NCI-H2196 treated with DMSO at 0.1 percent for 48 hours (cell line): ENCODE results near the gene NEK10.

Source experiments
- DNase-seq: peaks from one replicate; lab custom pipeline; 2025; ENCODE audit not compliant: unreplicated experiment; lab: John Stamatoyannopoulos, UW

The NEK10 gene

GRCh38 chr3:27119639-27120038 lies 249.5 kb downstream of the NEK10 start:
- no peak for DNase-seq

GRCh38 chr3:27115352-27115751 lies 253.8 kb downstream of the NEK10 start:
- DNase-seq = no peak

DNA sequence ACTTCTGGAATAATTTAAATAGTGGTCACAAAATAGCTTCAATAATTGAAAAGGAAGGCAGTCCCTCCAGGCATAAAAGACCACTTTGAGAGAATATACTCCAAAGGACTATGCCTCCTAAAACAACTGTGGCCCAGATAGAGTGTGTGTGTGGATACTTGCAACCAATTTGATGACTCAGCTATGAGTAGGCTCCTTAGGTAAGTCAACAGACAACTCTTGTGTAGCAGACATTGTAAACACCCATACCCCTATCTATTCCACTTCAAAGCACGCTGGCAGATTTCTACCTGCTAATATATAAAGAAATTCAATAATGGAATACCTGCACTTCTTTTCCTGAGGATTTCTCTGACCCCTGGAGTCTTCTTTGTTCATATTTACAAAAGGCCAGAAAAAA lies 254.5 kb downstream of the NEK10 start:
- DNase-seq = no peak

- DNase-seq = no peak
These were observed 255.1 kb downstream of the NEK10 start for GRCh38 chr3:27114129-27114528.

GRCh38 chr3:27110020-27110419 lies 259.2 kb downstream of the NEK10 start:
- no peak for DNase-seq

GRCh38 chr3:27108322-27108721 lies 260.9 kb downstream of the NEK10 start:
- no peak for DNase-seq

DNA sequence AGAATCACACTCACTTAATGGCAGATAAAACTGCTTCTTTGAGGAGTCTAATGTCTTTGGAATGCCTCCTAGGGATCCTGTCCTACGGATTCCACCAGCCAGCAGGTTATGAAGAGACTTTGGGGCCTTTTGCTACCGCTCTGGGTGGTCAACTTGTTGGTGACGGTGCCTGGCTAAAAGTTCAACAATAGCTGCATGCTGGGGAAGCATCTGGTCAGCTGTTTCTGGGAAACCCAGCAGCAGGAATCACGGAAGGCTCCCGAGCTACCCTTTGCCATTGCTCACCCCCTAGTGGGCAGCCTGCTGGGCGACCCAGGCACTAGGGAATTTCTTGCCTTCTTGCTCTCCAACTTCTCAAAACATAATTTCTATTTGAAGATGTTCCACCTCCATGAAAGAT lies 263.3 kb downstream of the NEK10 start:
- DNase-seq = no peak

DNA sequence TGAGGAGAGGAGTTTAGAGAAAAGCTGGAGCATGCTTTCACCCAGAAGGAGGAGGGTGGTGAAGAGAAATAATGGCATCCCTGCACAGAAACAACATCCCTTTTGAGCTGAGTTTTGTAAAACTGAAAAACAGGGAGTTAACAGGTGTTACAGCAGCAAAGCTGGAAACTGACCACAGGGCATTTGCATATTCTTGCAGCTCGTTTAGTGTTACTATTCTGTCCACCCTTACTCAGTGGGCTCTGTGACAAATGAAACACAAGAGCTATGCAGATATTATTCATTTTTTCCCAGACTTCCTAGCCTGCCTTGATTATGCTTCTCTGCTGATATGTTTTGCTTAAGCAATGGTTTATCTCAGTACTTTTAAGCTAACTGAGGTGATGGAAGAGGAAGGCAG lies 272.0 kb downstream of the NEK10 start:
- no peak for DNase-seq

DNA sequence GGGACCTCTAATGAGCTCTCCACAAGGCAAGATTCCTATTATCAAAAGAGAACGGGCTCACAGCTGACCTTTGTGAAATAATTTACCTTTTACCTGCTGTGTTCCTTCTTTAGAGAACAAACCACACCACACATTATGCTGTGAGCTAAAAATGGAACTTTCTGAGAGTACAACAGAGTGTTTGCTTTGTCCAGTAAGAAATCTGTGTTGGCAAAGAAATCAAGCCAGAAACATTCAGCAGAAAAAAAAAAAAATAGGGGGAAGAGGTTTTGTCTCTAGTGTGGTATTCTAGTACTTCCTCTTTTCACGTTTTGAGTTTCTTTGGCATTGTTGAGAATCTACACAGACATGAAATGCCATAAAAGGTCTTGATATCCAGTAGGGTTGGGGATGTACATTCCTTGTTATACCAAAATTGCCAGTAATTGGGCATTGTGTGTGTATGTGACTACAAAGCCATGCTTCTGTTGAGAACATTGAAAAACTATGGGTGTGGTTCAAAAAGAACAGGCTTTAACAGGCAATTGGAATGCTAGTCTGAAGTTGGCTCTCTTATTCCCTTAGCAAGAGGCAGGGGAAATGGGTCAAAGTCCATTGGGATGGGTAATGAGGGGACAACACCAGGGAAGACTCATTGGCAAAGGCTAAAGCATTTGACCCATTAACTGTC lies 273.5 kb downstream of the NEK10 start:
- no peak for DNase-seq

DNA sequence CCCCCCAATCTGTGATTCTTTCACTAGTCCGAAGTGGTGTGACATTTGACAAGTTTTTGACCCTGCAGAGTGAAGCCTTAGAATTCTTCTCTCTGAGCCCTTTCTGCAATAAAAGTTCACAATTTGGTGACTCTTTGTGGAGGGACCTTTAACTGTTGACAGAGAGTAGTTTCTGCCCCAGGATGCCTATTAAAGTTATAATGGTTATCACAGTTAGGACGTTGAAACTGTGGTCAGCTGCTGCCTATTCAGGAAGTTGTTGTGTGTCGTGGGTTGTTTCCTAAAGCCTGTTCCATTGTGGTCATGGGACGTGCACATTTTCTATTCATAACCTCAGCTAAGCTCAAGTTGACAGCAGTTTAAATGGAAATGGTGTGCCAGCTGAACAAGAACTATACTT lies 274.5 kb downstream of the NEK10 start:
- no peak for DNase-seq

GRCh38 chr3:27093771-27094170 lies 275.4 kb downstream of the NEK10 start:
- DNase-seq = no peak

- no peak for DNase-seq
These were observed 278.7 kb downstream of the NEK10 start for GRCh38 chr3:27090275-27091041.

DNA sequence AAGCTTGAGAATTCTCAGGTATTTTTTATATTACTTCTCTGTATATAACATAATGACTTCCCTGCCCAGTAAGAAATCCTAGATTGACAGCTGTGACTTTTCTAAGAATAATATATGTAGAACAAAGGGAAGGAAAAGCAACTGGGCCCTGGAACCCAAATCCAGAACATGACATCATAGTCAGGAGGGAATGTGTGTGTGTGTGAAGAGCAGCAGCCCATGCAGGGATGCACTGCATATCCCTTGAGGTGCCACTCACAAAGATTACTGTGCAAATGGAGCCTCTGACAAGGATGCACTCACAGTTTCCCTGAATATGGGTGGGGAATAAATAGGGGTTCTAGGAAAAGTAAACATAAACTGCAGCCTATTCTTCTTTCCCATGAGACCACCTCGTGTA lies 279.5 kb downstream of the NEK10 start:
- no peak for DNase-seq

DNA sequence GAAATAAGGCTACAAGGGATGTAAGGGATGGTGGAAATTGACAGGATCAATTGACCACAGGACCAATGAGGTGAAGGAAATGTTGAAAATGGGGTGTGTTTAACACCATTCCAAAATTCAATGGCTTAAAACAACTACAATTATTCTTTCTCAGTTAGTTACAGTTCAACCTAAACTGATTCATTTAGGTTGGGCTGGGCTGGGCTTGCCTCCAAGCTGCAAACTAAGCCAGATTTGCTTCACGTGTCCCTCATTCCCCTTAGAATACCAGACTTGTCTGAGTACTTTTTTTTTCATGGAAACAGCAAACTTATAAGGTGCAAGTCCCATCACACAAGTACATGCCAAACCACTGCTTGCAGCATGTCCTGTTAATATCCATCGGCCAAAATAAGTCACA lies 280.1 kb downstream of the NEK10 start:
- no peak for DNase-seq

DNA sequence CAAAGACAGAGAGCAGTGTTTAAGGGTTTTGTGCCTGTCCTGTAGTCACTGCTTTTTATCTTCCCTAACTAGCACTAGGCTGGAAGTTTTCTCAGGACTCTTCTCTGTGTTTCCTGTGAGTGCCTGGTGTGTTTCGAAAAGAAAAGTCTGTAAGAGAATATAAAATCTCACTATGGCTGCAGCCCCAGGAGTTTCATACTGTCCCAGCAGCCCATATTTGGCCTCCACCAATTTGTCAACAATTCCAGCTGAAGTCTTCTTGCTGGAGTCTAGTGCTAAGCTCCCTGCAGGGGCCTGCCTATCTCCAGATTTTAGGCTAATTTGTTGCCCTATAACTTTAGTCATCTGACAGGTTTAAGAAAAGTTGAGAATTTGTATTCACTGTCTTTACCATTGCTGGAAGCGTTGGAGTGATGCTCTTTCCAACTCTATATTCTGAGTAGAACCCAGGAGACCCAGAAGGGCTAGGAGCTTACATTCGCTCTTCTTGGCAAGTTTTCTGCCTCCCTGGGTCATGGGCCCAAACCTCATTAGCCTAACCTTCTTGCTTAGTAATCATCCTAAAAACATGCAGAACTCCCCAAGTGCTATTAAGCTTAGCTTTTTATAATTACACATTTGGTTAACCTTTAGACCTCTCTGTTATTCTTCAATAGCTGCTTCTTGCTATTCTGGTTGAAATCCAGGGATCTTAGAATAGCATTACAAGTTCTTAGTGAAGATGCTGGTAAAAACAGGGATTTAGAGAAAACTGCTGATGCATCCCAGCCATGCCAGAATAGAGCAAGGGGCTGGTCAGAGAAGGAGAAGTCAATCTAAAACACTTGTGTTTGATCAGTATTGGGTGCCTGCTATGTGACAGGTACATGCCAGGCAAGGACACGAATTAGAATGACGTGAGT lies 283.1 kb downstream of the NEK10 start:
- DNase-seq = no peak

DNA sequence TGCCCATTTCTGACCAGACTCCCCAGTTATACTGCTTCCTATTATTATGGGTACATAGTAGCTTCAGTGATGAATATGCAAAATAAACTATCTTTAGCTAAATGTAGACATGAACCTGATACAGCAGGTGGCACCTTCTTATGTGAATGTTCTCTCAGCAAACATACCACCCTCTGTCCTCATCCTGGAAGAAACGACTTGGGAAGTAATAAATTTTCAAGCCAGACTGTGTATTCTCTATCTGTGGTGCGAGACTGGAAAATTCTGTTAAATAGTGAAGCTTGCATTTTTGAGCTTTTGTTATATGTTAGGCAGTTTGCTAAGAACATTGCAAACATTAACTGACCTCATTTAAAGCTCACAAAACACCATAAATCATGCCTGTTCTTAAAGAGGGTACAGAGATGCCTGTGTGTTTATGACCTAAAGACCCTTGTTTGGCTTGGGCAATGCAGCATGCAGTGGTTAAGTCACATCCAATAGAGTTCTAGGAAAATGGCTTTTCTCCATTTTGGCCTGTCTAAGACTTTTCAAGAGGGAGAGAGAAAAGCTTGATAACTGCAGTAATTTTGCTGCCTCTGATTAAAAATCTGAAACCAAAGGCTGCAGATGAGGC lies 287.1 kb downstream of the NEK10 start:
- no peak for DNase-seq

DNA sequence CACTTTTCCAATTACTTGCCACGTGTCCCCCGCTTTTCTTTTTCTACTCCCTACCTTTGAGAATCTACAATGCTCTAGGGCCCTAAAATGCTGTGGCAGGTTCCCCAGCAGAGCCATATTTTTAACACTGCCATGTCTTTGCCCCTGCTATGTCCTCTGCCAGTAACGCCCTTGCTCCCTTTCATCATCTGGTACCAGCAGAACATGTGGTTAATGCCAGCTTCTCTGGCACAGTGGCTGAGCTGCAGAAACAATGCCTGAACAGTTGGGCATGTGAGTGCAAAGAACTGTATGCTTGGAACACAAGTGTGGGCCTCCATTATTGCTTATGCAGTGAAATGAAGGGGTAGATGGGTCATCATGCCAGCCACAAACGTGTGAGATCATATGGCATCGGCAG lies 287.6 kb downstream of the NEK10 start:
- DNase-seq = no peak

- DNase-seq = no peak
These were observed 289.0 kb downstream of the NEK10 start for GRCh38 chr3:27080258-27080525.

DNA sequence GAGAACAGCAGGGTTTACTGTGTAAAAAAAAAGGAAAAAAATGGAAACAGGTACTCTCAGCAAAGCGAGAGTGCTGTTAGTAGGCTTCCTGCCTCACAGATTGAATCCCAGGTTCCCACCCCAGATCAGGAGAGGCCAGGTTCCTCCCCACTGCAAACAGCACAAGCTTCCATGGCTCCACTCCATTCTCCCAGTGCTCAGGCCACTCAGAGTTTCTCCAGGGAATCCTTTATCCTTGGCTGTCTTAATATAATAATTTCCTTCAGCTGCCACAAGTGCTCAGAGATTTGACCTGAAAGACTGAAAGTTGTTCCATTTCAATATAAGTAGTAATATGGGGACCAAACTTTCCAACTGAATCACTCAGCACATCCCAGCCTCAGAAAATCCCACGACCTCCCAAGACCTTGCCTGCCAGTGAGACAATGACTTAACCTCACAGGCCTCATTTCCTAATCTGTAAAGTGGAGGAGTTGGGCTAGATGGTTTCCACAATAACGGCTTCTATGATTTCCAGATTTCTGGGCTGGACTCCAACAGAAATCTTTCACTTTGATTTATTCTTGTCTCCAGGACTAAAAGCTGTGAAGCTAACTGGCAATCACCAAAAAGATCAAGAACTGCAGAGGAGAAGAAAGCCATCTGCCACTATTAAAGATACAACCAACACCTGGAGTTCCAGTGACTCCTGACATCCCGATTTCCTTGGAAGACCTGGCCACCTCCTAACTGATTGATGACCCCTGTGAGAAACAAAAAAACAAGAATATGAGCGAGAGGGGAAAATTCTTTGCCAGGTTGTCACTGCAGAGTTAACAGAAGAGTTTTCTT lies 289.5 kb downstream of the NEK10 start:
- DNase-seq = no peak

- DNase-seq = no peak
These were observed 290.8 kb downstream of the NEK10 start for GRCh38 chr3:27078246-27078913.
